Kidney (tissue), 14 donors: ENCODE results near the gene BTBD2. TPM values are rescaled to one million over a fixed set of nuclear protein-coding genes. Genes with fewer than 3 reads are reported as not detected.

Experiments used
- DNase-seq, 5 donors: peaks; one replicate each; pipeline ENCODE4 v3.0.0-alpha.2; 2013 to 2020
- FAIRE-seq: peaks from 2 replicates; lab custom pipeline; 2012; peaks lifted over from hg19 to GRCh38; lab: Jason Lieb, UNC
- H3K27ac ChIP-seq, 2 donors: one replicate each; pipeline ENCODE4 v1.7.0; 2013; ENCODE audit warnings: low read depth in 2 of 2, low read length in 2 of 2, inconsistent platforms in 1 of 2
- H3K27me3 ChIP-seq: one replicate; pipeline ENCODE4 v1.7.1; 2013; ENCODE audit warnings: low read length, inconsistent platforms; ENCODE audit not compliant: control insufficient read depth, insufficient read depth
- H3K36me3 ChIP-seq, 3 donors: one replicate each; pipeline versions ENCODE4 v1.7.0 to v1.7.1; 2013; ENCODE audit warnings: low read length in 3 of 3, control low read depth in 1 of 3, inconsistent platforms in 1 of 3; ENCODE audit not compliant: insufficient read depth in 3 of 3, control insufficient read depth in 2 of 3
- H3K4me1 ChIP-seq, 3 donors: one replicate each; pipeline versions ENCODE4 v1.7.0 to v1.7.1; 2013; ENCODE audit warnings: low read length in 3 of 3, inconsistent platforms in 1 of 3, low read depth in 1 of 3; ENCODE audit not compliant: control insufficient read depth in 2 of 3, insufficient read depth in 2 of 3
- H3K4me3 ChIP-seq, 3 donors: one replicate each; pipeline versions ENCODE4 v1.7.0 to v1.8.1; 2013; ENCODE audit warnings: low read length in 3 of 3, control low read depth in 1 of 3, inconsistent platforms in 1 of 3
- H3K9ac ChIP-seq, 3 donors: one replicate each; pipeline versions ENCODE4 v1.7.0 to v1.7.1; 2013; ENCODE audit warnings: low read length in 3 of 3, control low read depth in 1 of 3, inconsistent platforms in 1 of 3
- H3K9me3 ChIP-seq, 3 donors: one replicate each; pipeline versions ENCODE4 v1.7.0 to v1.7.1; 2013; ENCODE audit warnings: low read length in 3 of 3, control low read depth in 1 of 3, inconsistent platforms in 1 of 3; ENCODE audit not compliant: control insufficient read depth in 2 of 3, insufficient read depth in 1 of 3
- intact Hi-C: fragments of 100-400 bp; cut with DNase I; formaldehyde crosslinking; loops from one replicate; pipeline ENCODE4 v1.11.1; 2022
- polyA plus RNA-seq: library from polyadenylated mRNA; stranded (reverse); fragments of 350-450 nt; fragmentation: Illumina TruSeq; extraction: RNeasy Lipid Tissue Mini Kit (QIAGEN cat#74804); gene quantifications from one replicate; pipeline ENCODE4 v1.2.3, GENCODE V29; 2014; ENCODE audit warnings: low read depth, low replicate concordance; ENCODE audit not compliant: insufficient read depth
- total RNA-seq: library from RNA; stranded (reverse); fragmentation: NEBNext Ultra II Directional; extraction: Animal tissue kit (Norgen Biotek cat#: 25700); gene quantifications from one replicate; pipeline ENCODE4 v1.2.1, GENCODE V29; 2021
- TF ChIP-seq, protein P1 (sequence below): IDR thresholded peaks from 3 replicates; pipeline ENCODE4 v1.5.1; 2012; ENCODE audit warnings: mild to moderate bottlenecking, moderate library complexity, borderline replicate concordance; ENCODE audit not compliant: insufficient read depth; ENCODE audit errors: extremely low read depth
- donor health status: control.
- donor health status: control.
- donor health status: control.
- donor health status: control.
- donor health status: control.
- donor health status: DM: yes; HTN: yes; CAD: no.
- donor health status: Normal renal cell carcinoma (clear cell type).

BTBD2 gene
- total and polyA plus RNA-seq, 2 donors from 2014 or later: 57.0 to 70.3 TPM

DNA sequence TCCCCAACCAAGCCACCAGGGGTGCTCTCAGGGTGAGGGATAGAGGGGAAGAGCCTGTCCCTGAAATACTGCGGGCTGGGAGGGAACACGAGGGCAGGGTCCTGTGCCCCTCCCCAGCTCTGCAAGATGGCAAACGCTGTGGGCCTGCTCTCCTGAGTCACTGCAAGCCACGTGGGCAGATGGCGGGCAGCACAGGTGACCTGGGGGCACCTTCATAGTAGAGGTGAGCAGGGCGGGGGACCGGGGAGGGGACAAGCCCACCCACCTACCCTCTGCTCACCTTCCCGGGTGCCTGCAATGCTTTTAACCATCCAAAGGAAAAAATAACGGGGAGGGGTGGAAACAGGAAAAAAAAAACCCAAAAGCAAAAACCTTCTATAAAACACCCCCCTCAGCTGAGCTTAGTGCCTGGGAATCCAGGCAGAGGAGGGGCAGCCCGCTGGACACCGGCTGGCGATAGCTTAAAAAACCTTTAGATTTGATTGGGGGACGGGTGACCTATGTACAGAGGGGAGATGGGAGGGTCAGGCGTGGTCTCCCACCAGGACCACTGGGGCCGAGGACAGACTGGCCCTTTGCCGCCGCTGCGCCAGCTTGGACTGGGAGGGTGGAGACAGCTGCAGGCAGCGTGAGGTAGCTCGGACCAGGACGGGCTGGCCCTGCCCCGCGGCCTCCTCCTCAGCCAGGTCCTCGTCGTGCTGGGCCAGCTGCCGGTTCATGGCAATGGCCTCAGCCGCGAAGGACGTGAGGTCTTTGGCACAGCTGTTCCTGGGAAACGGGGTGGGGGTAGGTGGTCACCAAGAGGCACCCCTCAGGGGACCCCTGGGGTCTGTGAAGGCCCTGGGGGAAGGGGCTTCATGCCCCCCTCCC lies 23.8 kb upstream of the BTBD2 start:
- Histone ChIP-seq H3K36me3 (peaks cover 0 to 31% (median 3%) of the 10 kb centered on the region in 3 donors), H3K4me3 (no peak overlapping the region), H3K27ac (no peak overlapping the region), H3K9ac (no peak overlapping the region), H3K4me1 (peaks cover 0 to 32% (median 20%) of the 10 kb centered on the region in 3 donors), H3K9me3 (no peaks in the 10 kb centered on the region), H3K27me3 (no peaks in the 10 kb centered on the region)
- DNase-seq (peak in 1 of 5 donors; percentile 81), FAIRE-seq (no peak)
- intact Hi-C loops: no loop called here
- TF ChIP-seq, protein P1, sequence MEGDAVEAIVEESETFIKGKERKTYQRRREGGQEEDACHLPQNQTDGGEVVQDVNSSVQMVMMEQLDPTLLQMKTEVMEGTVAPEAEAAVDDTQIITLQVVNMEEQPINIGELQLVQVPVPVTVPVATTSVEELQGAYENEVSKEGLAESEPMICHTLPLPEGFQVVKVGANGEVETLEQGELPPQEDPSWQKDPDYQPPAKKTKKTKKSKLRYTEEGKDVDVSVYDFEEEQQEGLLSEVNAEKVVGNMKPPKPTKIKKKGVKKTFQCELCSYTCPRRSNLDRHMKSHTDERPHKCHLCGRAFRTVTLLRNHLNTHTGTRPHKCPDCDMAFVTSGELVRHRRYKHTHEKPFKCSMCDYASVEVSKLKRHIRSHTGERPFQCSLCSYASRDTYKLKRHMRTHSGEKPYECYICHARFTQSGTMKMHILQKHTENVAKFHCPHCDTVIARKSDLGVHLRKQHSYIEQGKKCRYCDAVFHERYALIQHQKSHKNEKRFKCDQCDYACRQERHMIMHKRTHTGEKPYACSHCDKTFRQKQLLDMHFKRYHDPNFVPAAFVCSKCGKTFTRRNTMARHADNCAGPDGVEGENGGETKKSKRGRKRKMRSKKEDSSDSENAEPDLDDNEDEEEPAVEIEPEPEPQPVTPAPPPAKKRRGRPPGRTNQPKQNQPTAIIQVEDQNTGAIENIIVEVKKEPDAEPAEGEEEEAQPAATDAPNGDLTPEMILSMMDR: no peak

DNA sequence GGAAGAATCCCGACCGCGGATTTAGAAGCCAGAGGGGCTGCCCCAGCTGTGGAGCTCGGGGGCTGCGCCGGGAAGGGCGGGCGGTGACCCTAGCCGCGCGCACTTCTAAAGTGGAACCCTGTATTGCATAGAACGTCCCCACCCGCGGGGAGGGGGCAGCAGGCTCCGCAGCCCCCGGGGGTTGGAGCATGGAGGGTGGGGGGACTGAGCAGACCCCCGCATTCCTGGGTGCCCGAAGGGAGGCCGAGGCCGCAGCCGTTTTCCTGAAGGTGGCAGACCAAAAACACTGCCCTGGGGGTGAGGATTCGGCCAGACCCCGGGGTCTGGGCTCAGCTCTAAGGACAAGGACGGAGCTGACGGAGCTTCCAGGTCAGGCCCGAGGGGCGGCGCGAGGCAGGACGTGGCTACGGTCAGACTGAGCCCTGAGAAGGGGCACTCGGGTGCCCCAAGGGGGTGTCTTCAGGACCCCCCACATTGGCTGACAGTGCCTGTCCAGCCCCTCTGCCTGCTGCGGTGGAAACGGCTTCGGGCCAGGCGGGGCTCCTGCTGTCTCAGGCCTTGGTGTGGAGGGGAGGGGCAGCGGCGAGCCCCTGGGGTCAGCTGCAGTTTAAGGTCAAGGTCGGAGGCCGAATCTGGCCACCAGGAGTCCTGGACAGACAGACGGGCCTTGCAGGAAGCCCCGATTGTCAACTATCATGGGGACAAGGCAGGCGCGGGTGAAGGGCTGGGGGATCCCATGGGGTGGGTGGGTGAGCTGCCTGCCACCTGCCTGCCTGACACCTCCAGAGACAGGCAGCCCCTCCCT lies 23.0 kb upstream of the BTBD2 start:
- H3K27me3 ChIP-seq: no peaks in the 10 kb centered on the region
- H3K36me3 ChIP-seq: peaks cover 0 to 31% (median 3%) of the 10 kb centered on the region in 3 donors
- no peak overlapping the region for H3K27ac ChIP-seq
- no peak overlapping the region for H3K4me3 ChIP-seq
- intact Hi-C loops: no loop called here
- FAIRE-seq (no peak), DNase-seq (peak in 1 of 5 donors; percentile 74)
- no peak overlapping the region for H3K9ac ChIP-seq
- TF ChIP-seq, protein P1: no peak
- peaks cover 0 to 31% (median 20%) of the 10 kb centered on the region in 3 donors for H3K4me1 ChIP-seq
- H3K9me3 ChIP-seq: no peaks in the 10 kb centered on the region

DNA sequence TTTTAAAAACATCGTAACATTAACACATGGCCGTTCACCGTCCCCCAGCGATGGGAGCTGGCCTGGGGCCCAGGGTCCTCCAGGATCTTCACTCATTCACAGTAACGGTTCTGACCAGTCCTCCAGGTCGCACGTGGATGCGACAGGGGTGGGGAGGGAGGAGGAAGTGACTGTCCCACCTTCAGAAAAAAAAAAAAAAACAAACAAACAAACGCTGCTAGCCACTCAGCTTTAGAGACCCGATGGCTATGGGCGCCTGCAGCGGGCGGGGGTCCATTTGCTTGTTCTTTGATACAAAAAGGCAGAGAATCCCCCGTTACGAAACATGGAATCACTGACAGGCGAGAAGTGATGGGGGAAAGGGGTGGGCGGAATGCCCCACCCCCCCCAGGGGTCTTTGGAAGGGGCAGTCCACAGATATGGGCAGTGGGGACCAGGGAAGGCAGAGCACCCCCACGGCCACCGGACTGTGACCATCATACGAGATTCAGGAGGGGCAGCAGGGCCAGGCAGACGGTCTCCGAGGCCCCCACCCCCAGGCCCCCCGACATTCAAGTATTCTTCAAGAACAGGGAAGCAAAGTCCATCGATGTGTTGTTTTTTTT lies 22.2 kb upstream of the BTBD2 start:
- TF ChIP-seq, protein P1: no peak
- DNase-seq (no peak), FAIRE-seq (no peak)
- Histone ChIP-seq H3K9me3 (no peaks in the 10 kb centered on the region), H3K4me1 (peaks cover 0 to 28% (median 14%) of the 10 kb centered on the region in 3 donors), H3K4me3 (no peak overlapping the region), H3K27ac (no peak overlapping the region), H3K27me3 (no peaks in the 10 kb centered on the region), H3K36me3 (peaks cover 0 to 25% (median 3%) of the 10 kb centered on the region in 3 donors), H3K9ac (no peak overlapping the region)
- intact Hi-C loops: no loop called here
